ENCODE measurements around the gene C8B.

C8B gene

DNA sequence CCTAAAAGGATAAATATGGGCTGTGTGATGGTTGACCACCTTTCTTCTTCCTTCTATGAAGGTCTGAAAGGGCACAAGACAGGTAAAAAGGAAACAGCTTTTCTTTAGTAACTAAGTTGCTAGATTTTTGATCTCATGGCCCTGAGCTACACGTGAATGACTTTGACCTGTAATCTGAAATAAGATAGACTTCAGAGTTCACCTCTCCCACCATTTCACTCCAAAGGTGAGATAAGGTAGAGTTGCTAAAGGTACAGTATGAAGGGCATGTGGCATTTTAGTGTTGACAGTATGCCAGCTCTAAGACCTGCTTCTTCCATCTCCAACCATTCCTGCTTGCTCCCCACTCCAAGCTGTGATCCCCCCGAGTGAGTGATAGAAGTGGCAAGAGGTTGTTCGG lies 25.8 kb upstream of the C8B start:
- Mint-ChIP-seq H3K4me3 (no peak overlapping the region), H3K27ac (no peak overlapping the region), H3K9me3 (no peaks in the 10 kb centered on the region), H3K36me3 (ENCODE audit: low read depth) (no peaks in the 10 kb centered on the region), H3K27me3 (ENCODE audit: low read depth) (peaks cover 6% of the 10 kb centered on the region), H3K4me1 (peaks cover 21% of the 10 kb centered on the region)
- TF ChIP-seq, protein P1, sequence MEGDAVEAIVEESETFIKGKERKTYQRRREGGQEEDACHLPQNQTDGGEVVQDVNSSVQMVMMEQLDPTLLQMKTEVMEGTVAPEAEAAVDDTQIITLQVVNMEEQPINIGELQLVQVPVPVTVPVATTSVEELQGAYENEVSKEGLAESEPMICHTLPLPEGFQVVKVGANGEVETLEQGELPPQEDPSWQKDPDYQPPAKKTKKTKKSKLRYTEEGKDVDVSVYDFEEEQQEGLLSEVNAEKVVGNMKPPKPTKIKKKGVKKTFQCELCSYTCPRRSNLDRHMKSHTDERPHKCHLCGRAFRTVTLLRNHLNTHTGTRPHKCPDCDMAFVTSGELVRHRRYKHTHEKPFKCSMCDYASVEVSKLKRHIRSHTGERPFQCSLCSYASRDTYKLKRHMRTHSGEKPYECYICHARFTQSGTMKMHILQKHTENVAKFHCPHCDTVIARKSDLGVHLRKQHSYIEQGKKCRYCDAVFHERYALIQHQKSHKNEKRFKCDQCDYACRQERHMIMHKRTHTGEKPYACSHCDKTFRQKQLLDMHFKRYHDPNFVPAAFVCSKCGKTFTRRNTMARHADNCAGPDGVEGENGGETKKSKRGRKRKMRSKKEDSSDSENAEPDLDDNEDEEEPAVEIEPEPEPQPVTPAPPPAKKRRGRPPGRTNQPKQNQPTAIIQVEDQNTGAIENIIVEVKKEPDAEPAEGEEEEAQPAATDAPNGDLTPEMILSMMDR (IDR thresholded peaks at IDR 0.05; ENCODE audit: unreplicated experiment in 3 of 3), result no peak

DNA sequence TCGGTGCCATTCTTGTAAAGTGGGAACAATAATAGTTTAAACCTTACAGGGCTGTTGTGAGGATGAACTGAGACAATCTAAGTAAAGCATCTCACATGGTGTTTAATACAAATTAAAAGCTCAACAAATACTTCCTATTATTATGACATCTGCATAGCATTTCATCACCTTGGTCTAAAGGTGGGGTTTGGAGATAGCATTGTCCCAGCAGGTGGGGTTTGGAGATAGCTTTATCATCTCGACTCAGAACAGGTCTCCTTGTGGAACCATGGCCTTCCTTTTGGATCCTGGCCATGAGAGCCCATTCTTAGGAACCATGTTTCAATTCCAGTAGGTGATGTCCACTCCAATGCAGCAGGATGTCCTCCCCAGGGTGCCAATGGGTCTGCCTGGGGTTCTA lies 20.6 kb upstream of the C8B start:
- Mint-ChIP-seq H3K4me3 (no peak overlapping the region), H3K27me3 (ENCODE audit: low read depth) (no peaks in the 10 kb centered on the region), H3K4me1 (no peaks in the 10 kb centered on the region), H3K36me3 (ENCODE audit: low read depth) (no peaks in the 10 kb centered on the region), H3K9me3 (no peaks in the 10 kb centered on the region), H3K27ac (peak overlapping the region in 1 of 3 experiments; percentile 59)
- TF ChIP-seq, protein P1 (IDR thresholded peaks at IDR 0.05; ENCODE audit: unreplicated experiment in 3 of 3), result no peak

DNA sequence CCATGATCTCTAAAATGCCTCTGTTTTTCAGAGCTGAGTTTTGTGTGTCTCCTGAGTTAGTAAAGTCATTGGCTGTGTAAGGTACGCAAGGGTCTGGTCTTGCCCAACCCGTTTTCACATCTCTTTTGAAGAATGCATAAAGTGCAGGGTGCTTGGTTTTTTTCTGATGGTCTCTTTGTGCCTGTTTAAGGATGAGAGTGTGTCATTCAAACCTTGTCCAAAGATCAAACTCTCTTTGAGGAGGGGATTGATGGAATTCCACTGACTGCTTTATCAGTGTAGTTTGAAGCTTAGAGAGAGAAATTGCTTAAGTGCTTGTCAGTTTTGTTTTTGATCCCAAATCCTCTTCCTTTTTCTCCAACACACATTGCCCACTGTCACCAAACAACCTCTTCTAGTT lies 20.0 kb upstream of the C8B start:
- Mint-ChIP-seq H3K9me3 (no peaks in the 10 kb centered on the region), H3K4me3 (no peak overlapping the region), H3K4me1 (no peaks in the 10 kb centered on the region), H3K27ac (peak overlapping the region in 1 of 3 experiments; percentile 59), H3K36me3 (ENCODE audit: low read depth) (no peaks in the 10 kb centered on the region), H3K27me3 (ENCODE audit: low read depth) (no peaks in the 10 kb centered on the region)
- TF ChIP-seq, protein P1 (IDR thresholded peaks at IDR 0.05; ENCODE audit: unreplicated experiment in 3 of 3), result no peak

DNA sequence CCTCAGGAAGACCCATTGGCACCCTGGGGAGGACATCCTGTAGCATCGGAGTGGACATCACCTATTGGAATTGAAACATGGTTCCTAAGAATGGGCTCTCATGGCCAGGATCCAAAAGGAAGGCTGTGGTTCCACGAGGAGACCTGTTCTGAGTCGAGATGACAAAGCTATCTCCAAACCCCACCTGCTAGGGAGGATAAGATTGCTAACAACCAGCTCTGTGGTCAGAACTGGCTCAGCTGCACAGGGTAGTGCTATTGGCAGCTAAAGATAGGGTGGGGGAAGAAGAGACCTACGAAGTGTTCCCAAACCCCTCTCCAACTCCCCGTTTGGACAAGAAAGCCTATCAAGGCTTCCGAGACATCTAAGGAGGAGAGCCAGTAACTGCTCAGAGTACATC lies 17.7 kb upstream of the C8B start:
- Mint-ChIP-seq H3K9me3 (no peaks in the 10 kb centered on the region), H3K27me3 (ENCODE audit: low read depth) (peaks cover 9% of the 10 kb centered on the region), H3K27ac (no peak overlapping the region), H3K4me3 (no peak overlapping the region), H3K36me3 (ENCODE audit: low read depth) (no peaks in the 10 kb centered on the region), H3K4me1 (no peaks in the 10 kb centered on the region)
- TF ChIP-seq, protein P1 (IDR thresholded peaks at IDR 0.05; ENCODE audit: unreplicated experiment in 3 of 3), result no peak

DNA sequence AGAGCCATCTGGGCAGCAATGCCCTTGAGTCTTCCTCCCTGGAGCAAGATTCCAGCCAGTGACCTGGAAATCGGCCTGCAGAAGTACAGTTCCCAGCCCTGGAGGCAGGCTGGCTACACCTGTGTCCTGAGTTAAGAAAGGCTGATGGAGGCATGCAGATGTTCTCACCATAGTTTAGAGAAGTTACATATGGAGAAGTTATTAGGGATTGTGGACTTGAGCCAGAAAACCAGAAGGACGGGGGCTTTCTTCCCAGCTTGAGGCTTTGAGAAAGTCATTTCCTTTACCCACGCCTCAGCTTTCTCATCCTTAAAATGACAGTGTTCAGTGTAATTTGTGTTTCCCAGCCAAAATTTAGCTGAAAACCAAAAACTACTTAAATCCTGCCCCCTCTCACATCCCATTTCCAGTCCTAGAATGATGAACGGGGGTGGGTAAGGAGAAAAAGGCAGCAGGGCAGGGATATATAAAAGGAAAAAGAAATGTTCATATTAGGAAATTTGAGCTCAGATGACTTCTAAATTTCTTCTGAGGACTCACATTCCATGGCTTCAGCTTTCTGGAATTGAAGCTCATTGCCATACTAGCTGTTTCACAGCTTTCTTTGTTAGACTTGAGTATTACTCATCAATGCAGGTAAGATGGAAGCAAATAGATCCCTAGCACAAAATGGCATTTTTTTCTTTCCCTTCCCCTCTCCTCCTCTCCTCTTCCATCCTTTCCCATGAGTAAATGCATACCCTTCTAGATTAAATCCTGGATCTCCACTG lies 14.4 kb upstream of the C8B start:
- H3K36me3 Mint-ChIP-seq (ENCODE audit: low read depth), result no peaks in the 10 kb centered on the region
- TF ChIP-seq, protein P1 (IDR thresholded peaks at IDR 0.05; ENCODE audit: unreplicated experiment in 3 of 3), result no peak
- H3K4me1 Mint-ChIP-seq, result no peaks in the 10 kb centered on the region
- no peak overlapping the region for H3K27ac Mint-ChIP-seq
- no peak overlapping the region for H3K4me3 Mint-ChIP-seq
- H3K27me3 Mint-ChIP-seq (ENCODE audit: low read depth), result peaks cover 18% of the 10 kb centered on the region
- H3K9me3 Mint-ChIP-seq, result no peaks in the 10 kb centered on the region

DNA sequence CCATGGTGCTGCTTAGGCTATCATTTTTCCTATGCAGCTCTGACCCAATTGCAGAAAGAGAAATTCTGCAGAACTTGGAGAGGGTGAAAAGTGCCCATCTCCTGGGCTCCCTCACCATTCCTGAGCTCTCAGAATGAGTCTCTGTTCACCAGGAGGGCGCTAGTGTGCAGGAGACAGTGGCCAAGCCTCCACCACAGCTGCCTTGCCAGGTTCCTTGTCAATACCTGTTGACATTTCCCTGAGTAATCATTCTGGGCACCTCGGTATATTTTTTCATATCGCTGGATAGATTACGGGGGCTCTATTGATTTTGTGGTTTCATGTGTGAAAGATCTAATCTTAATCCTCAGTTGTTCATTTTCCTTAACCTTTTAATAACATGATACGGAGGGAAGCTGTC lies 13.0 kb upstream of the C8B start:
- TF ChIP-seq, protein P1 (IDR thresholded peaks at IDR 0.05; ENCODE audit: unreplicated experiment in 3 of 3), result no peak
- no peak overlapping the region for H3K27ac Mint-ChIP-seq
- no peak overlapping the region for H3K4me3 Mint-ChIP-seq
- no peaks in the 10 kb centered on the region for H3K4me1 Mint-ChIP-seq
- no peaks in the 10 kb centered on the region for H3K36me3 Mint-ChIP-seq (ENCODE audit: low read depth)
- H3K9me3 Mint-ChIP-seq, result no peaks in the 10 kb centered on the region
- H3K27me3 Mint-ChIP-seq (ENCODE audit: low read depth), result peaks cover 22% of the 10 kb centered on the region
